Activated CD4-positive, alpha-beta T cell treated with anti-CD3 and anti-CD28 coated beads, Interleukin-2, amount 50 U/mL, for 1 hour (primary cell): ENCODE data around the gene ATP8B1.

Experiments
- DNase-seq: peaks from one replicate; pipeline ENCODE4 v3.0.0-alpha.2; 2020

ATP8B1 gene

GRCh38 chr18:57816208-57816954, 13.3 kb upstream of the ATP8B1 start:
- DNase-seq = no peak

GRCh38 chr18:57814555-57814954, 11.4 kb upstream of the ATP8B1 start:
- DNase-seq = no peak

- DNase-seq = no peak
Observed at GRCh38 chr18:57813245-57813644, 10.1 kb upstream of the ATP8B1 start.

- DNase-seq = no peak
Observed at GRCh38 chr18:57812126-57812477, 9.0 kb upstream of the ATP8B1 start.

- no peak for DNase-seq
Observed at GRCh38 chr18:57811477-57812125, 8.5 kb upstream of the ATP8B1 start.

- no peak for DNase-seq
Observed at GRCh38 chr18:57809190-57809589, 6.1 kb upstream of the ATP8B1 start.

- DNase-seq = no peak
Observed at GRCh38 chr18:57807336-57808117, 4.4 kb upstream of the ATP8B1 start.

- DNase-seq = no peak
Observed at GRCh38 chr18:57806978-57807285, 3.8 kb upstream of the ATP8B1 start.

- no peak for DNase-seq
Observed at GRCh38 chr18:57806201-57806977, 3.3 kb upstream of the ATP8B1 start.

- no peak for DNase-seq
Observed at GRCh38 chr18:57805117-57805516, 2.0 kb upstream of the ATP8B1 start.

GRCh38 chr18:57804557-57804956, 1.4 kb upstream of the ATP8B1 start:
- DNase-seq = no peak

GRCh38 chr18:57802213-57803102, 657 bp downstream of the ATP8B1 start:
- no peak for DNase-seq

- no peak for DNase-seq
Observed at GRCh38 chr18:57801761-57802212, 1.3 kb downstream of the ATP8B1 start.

- DNase-seq = no peak
Observed at GRCh38 chr18:57801325-57801724, 1.8 kb downstream of the ATP8B1 start.

- DNase-seq = no peak
Observed at GRCh38 chr18:57798713-57799373, 4.3 kb downstream of the ATP8B1 start.

GRCh38 chr18:57797209-57797651, 5.9 kb downstream of the ATP8B1 start:
- no peak for DNase-seq

- DNase-seq = no peak
Observed at GRCh38 chr18:57794951-57795728, 8.0 kb downstream of the ATP8B1 start.

- DNase-seq = no peak
Observed at GRCh38 chr18:57793302-57793986, 9.7 kb downstream of the ATP8B1 start.

- no peak for DNase-seq
Observed at GRCh38 chr18:57792631-57793301, 10.3 kb downstream of the ATP8B1 start.
